Measurements from ENCODE around the gene COLEC12.

The COLEC12 gene

GRCh38 chr18:433960-434359 lies 66.5 kb downstream of the COLEC12 start:
- no peak for TF ChIP-seq CTCF (IDR thresholded peaks at IDR 0.05; ENCODE audit: insufficient read depth, low read depth, low read length, missing control alignments)
- no peak overlapping the region for H3K4me3 ChIP-seq (ENCODE audit: low read length)
- no peak for DNase-seq (ENCODE audit: low read depth)

GRCh38 chr18:433298-433697 lies 67.2 kb downstream of the COLEC12 start:
- TF ChIP-seq CTCF (IDR thresholded peaks at IDR 0.05; ENCODE audit: insufficient read depth, low read depth, low read length, missing control alignments): no peak
- no peak overlapping the region for H3K4me3 ChIP-seq (ENCODE audit: low read length)
- no peak for DNase-seq (ENCODE audit: low read depth)

DNA sequence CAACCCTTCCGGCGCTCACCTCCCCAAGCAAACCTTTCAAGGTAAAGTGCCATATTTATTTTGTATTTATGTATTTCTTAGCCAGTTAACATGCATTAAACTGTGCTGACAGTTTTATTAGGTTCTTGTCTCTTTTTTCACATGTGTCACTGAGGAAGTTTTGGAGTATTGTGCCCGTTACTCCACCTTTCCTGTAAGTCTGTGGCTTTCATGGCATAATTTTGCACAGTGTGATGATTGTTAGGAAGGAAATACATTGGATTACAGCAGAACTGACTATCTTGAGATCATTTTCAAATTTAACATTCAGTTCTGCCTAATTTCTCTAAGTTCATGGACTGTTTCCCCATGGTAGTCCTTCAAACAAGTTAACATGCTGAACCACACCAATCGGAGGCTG lies 67.7 kb downstream of the COLEC12 start:
- DNase-seq (ENCODE audit: low read depth): no peak
- no peak for TF ChIP-seq CTCF (IDR thresholded peaks at IDR 0.05; ENCODE audit: insufficient read depth, low read depth, low read length, missing control alignments)
- no peak overlapping the region for H3K4me3 ChIP-seq (ENCODE audit: low read length)

DNA sequence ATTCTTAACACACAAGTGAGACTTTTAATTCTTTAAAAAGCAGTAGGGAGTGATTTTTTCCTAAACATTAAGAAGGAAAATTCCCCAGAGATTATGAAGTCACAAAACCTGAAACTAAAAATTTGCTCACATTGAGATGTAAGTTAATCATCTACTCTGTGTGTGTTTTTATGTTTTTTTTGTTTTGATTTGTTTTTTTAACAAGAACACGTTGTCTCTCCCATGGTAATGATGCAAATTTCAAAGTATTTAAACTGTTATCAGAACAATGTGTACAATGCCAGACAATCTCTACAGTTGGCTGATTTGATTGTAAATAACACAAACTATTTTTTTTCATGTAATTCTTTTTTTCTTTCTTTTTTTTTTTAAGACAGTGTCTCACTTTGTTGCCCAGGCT lies 71.5 kb downstream of the COLEC12 start:
- no peak overlapping the region for H3K4me3 ChIP-seq (ENCODE audit: low read length)
- TF ChIP-seq CTCF (IDR thresholded peaks at IDR 0.05; ENCODE audit: insufficient read depth, low read depth, low read length, missing control alignments): no peak
- no peak for DNase-seq (ENCODE audit: low read depth)

GRCh38 chr18:427005-427404 lies 73.5 kb downstream of the COLEC12 start:
- no peak for TF ChIP-seq CTCF (IDR thresholded peaks at IDR 0.05; ENCODE audit: insufficient read depth, low read depth, low read length, missing control alignments)
- DNase-seq (ENCODE audit: low read depth): no peak
- no peak overlapping the region for H3K4me3 ChIP-seq (ENCODE audit: low read length)

- no peak for DNase-seq (ENCODE audit: low read depth)
- no peak overlapping the region for H3K4me3 ChIP-seq (ENCODE audit: low read length)
- TF ChIP-seq CTCF (IDR thresholded peaks at IDR 0.05; ENCODE audit: insufficient read depth, low read depth, low read length, missing control alignments): no peak
Measured at GRCh38 chr18:425106-425745, 75.3 kb downstream of the COLEC12 start.

DNA sequence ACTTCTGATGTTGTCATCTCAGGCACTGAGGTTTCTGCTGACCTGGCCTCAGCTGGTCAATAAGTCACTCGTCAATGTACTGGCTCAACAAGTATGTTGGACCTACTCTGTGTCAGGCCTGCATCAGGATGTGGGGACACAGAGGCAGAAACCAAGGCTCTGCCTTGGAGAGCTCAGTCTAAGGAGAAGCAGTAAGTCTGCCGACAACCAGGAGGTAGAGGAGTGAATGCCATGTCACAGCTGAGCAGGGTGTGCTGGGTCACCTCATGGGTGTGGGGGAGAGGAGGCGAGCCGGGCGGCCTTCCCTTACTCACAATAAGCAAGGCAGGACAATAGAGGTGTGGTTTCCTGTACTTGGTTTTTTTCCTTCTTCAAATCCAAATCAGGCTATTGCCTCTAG lies 75.8 kb downstream of the COLEC12 start:
- TF ChIP-seq CTCF (IDR thresholded peaks at IDR 0.05; ENCODE audit: insufficient read depth, low read depth, low read length, missing control alignments): no peak
- DNase-seq (ENCODE audit: low read depth): no peak
- H3K4me3 ChIP-seq (ENCODE audit: low read length): no peak overlapping the region
